ENCODE results near the gene CHRNG.

GRCh38 chr2:232580648-232580981 lies 41.1 kb downstream of the CHRNG start:
- TF ChIP-seq CTCF (conservative IDR thresholded peaks at IDR 0.05; ENCODE audit: low read length): no peak
- TF ChIP-seq EZH2phosphoT487 (IDR thresholded peaks at IDR 0.05; ENCODE audit: borderline replicate concordance): no peak

Measured in Loucy (cell line).